HCT116 (cell line): ENCODE measurements around the gene ANKHD1.

Experiments
- CTCF ChIP-seq, 3 experiments: fragments of 200-600 bp in 1 of 3; sonication (generic) in 1 of 3; IDR thresholded peaks in 2 of 3; conservative IDR thresholded peaks in 1 of 3; 2 replicates each; pipeline ENCODE4 v1.5.1; 2012 to 2017; ENCODE audit warnings: low read depth in 2 of 3, low read length in 2 of 3, antibody characterized with exemption in 1 of 3, borderline replicate concordance in 1 of 3, control low read depth in 1 of 3, mild to moderate bottlenecking in 1 of 3, mixed read lengths in 1 of 3, mixed run types in 1 of 3, moderate library complexity in 1 of 3; ENCODE audit not compliant: insufficient read depth in 1 of 3
- EZH2 ChIP-seq: fragments of 200-600 bp; sonication (generic); IDR thresholded peaks from 2 replicates; pipeline ENCODE4 v1.6.1; 2017; ENCODE audit warnings: antibody characterized with exemption, mixed run types
- ZNF274 ChIP-seq: fragments of 200-500 bp; sonication (Bioruptor generic); IDR thresholded peaks from 2 replicates; pipeline ENCODE4 v1.6.1; 2014; ENCODE audit warnings: mild to moderate bottlenecking, low read depth, low read length, inconsistent platforms

DNA sequence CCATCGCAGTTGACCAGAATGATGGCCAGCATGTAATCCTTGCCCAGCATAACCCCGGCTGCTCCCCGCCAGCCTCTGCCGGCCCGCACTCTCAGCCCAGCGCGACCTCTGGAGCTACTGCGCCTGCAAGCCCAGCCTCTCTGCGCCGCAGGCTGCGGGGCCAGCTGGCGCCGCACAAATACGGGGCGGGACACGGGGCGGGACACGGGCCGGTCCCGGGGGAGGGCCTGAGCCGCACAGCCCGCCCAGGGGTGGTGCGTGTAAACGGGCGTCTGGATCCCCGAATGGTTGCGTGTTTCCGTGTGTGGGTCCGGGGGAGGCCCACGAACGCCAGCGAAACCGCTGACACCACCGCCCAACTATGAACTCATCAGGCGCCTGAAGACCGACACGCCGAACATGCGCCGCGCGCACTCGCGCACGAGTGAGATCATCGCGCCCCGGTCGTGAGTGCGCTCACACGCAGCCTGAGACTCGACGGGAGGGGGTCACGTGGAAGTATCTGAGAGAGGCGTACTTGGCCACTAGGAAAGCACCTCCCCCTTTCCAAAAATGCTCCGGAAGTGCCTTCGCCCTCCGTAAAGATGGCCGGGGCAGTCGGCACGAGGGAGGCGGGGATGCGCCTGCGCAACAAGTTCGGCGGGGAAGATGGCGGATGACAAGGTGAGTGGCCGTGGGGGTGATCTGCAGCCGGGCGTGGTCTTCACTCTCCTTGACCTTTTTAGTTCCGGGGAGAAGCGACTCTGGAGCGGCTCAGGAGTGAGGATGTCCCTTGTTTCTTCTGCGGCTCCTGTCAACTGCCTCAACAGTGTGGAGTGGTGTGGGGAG is 162.8 kb downstream of the ANKHD1 start, which contains the start of the genes APBB3 and SLC35A4:
- TF ChIP-seq EZH2, result no peak
- no peak for TF ChIP-seq CTCF (IDR thresholded peaks at IDR 0.05 in 2 of 3, conservative IDR thresholded peaks at IDR 0.05 in 1 of 3; ENCODE audit: borderline replicate concordance in 1 of 3, insufficient read depth in 1 of 3, low read depth in 2 of 3, low read length in 2 of 3)
- TF ChIP-seq ZNF274, result no peak
